GM19238 (cell line): ENCODE data around the gene BCL10.

Experiments
- DNase-seq: peaks from one replicate; pipeline ENCODE4 v3.0.0; 2011; ENCODE audit warnings: low spot score; ENCODE audit not compliant: insufficient read length

BCL10 gene

GRCh38 chr1:85276215-85276977 lies at the start of gene BCL10:
Gene BCL10, minus strand, starts transcription at chr1:85276632. Its CDS starts 280 bp downstream, at chr1:85276352.
- peak; percentile 90 for DNase-seq

GRCh38 chr1:85325920-85326319 lies 49.5 kb upstream of the BCL10 start:
- DNase-seq: no peak

GRCh38 chr1:85323770-85324169 lies 47.3 kb upstream of the BCL10 start:
- no peak for DNase-seq

- no peak for DNase-seq
Measured at GRCh38 chr1:85322655-85323054, 46.2 kb upstream of the BCL10 start.

- DNase-seq: no peak
Measured at GRCh38 chr1:85321237-85321964, 45.0 kb upstream of the BCL10 start.

- DNase-seq: no peak
Measured at GRCh38 chr1:85320371-85321131, 44.1 kb upstream of the BCL10 start.

- DNase-seq: no peak
Measured at GRCh38 chr1:85319931-85320330, 43.5 kb upstream of the BCL10 start.

GRCh38 chr1:85319491-85319890 lies 43.1 kb upstream of the BCL10 start:
- DNase-seq: no peak

- DNase-seq: no peak
Measured at GRCh38 chr1:85318217-85318616, 41.8 kb upstream of the BCL10 start.

GRCh38 chr1:85317560-85317959 lies 41.1 kb upstream of the BCL10 start:
- no peak for DNase-seq

- no peak for DNase-seq
Measured at GRCh38 chr1:85316321-85316720, 39.9 kb upstream of the BCL10 start.

GRCh38 chr1:85315789-85316188 lies 39.4 kb upstream of the BCL10 start:
- DNase-seq: no peak

GRCh38 chr1:85314726-85315125 lies 38.3 kb upstream of the BCL10 start:
- no peak for DNase-seq

GRCh38 chr1:85313888-85314696 lies 37.7 kb upstream of the BCL10 start:
- DNase-seq: no peak

- DNase-seq: no peak
Measured at GRCh38 chr1:85311818-85312217, 35.4 kb upstream of the BCL10 start.

GRCh38 chr1:85308833-85309350 lies 32.5 kb upstream of the BCL10 start:
- DNase-seq: no peak

GRCh38 chr1:85307987-85308832 lies 31.8 kb upstream of the BCL10 start:
- peak; percentile 43 for DNase-seq

- DNase-seq: no peak
Measured at GRCh38 chr1:85306236-85306635, 29.8 kb upstream of the BCL10 start.

GRCh38 chr1:85303440-85304162 lies 27.2 kb upstream of the BCL10 start:
- no peak for DNase-seq
